Testis (tissue), 2 donors: ENCODE measurements around the gene YPEL2.

Source experiments
- CTCF ChIP-seq, 3 experiments: fragments of 450-650 bp in 2 of 3; fragments of 200-600 bp in 1 of 3; sonication (generic) in 1 of 3; IDR thresholded peaks; one replicate each; pipeline ENCODE4 v1.5.1; 2016 to 2019; ENCODE audit warnings: antibody characterized with exemption in 3 of 3, mild to moderate bottlenecking in 2 of 3, moderate library complexity in 1 of 3
- POLR2A ChIP-seq: fragments of 450-650 bp; IDR thresholded peaks from one replicate; pipeline ENCODE4 v1.6.1; 2017; ENCODE audit warnings: antibody characterized with exemption, mild to moderate bottlenecking, moderate library complexity

GRCh38 chr17:59369031-59369975, 37.8 kb downstream of the YPEL2 start:
- TF ChIP-seq POLR2A (no peak), CTCF (IDR thresholded peaks at IDR 0.05) (no peak)
